GM18499 (cell line): Measurements from ENCODE around the gene HS1BP3.
A peak's percentile ranks its signal among the peaks of the same experiment; 100 is the strongest.

Source experiments
- ATAC-seq: cut with Tn5 transposase; IDR thresholded peaks from one replicate; pipeline ENCODE4 v1.9.1; 2021; ENCODE audit warnings: moderate number of reproducible peaks; ENCODE audit not compliant: insufficient read depth, unreplicated experiment

HS1BP3 gene

GRCh38 chr2:20675701-20676352, 24.9 kb upstream of the HS1BP3 start:
- peak; percentile 32 for ATAC-seq

GRCh38 chr2:20674974-20675679, 24.2 kb upstream of the HS1BP3 start:
- no peak for ATAC-seq

- ATAC-seq = no peak
These were observed 23.5 kb upstream of the HS1BP3 start for GRCh38 chr2:20674309-20674965.

- ATAC-seq = no peak
These were observed 22.9 kb upstream of the HS1BP3 start for GRCh38 chr2:20673686-20674308.

- ATAC-seq = no peak
These were observed 21.5 kb upstream of the HS1BP3 start for GRCh38 chr2:20672201-20672951.

GRCh38 chr2:20671736-20672080, 20.8 kb upstream of the HS1BP3 start:
- ATAC-seq = no peak

- ATAC-seq = no peak
These were observed 20.3 kb upstream of the HS1BP3 start for GRCh38 chr2:20671036-20671735.

- ATAC-seq = no peak
These were observed 19.6 kb upstream of the HS1BP3 start for GRCh38 chr2:20670315-20671035.

- ATAC-seq = no peak
These were observed 18.8 kb upstream of the HS1BP3 start for GRCh38 chr2:20669562-20670314.

GRCh38 chr2:20668871-20669475, 18.1 kb upstream of the HS1BP3 start:
- no peak for ATAC-seq

GRCh38 chr2:20668451-20668850, 17.6 kb upstream of the HS1BP3 start:
- ATAC-seq = no peak

- no peak for ATAC-seq
These were observed 16.9 kb upstream of the HS1BP3 start for GRCh38 chr2:20667531-20668401.

- no peak for ATAC-seq
These were observed 16.2 kb upstream of the HS1BP3 start for GRCh38 chr2:20667151-20667530.

GRCh38 chr2:20666304-20667150, 15.6 kb upstream of the HS1BP3 start, which contains the start of gene GDF7:
TSS of gene GDF7 (plus strand) at chr2:20667144. CDS start at chr2:20667240, 96 bp downstream.
- ATAC-seq = no peak

GRCh38 chr2:20666005-20666303, 15.1 kb upstream of the HS1BP3 start:
- ATAC-seq = no peak

- no peak for ATAC-seq
These were observed 14.5 kb upstream of the HS1BP3 start for GRCh38 chr2:20665243-20666004.
